A673 (cell line): ENCODE data around the gene COBL. TPM values are rescaled to one million over a fixed set of nuclear protein-coding genes. Genes with fewer than 3 reads are reported as not detected.

Source experiments
- BruUV-seq: library from RNA; stranded (reverse); fragments of 400-500 nt; replicated peaks from 2 replicates; lab custom pipeline; 2021; lab: Mats Ljungman, UMichigan
- CTCF ChIA-PET: fragments of 300-600 bp; sonication (Branson Sonifier 250); formaldehyde crosslinking; loops from one replicate; lab custom pipeline; 2022; ENCODE audit warnings: antibody characterized with exemption; lab: Charles Lee
- POLR2A ChIA-PET: fragments of 300-600 bp; sonication (Branson Sonifier 250); formaldehyde crosslinking; loops from one replicate; lab custom pipeline; 2022; ENCODE audit warnings: antibody characterized with exemption; ENCODE audit not compliant: low non-redundant PET; lab: Charles Lee
- DNase-seq: peaks from one replicate; pipeline ENCODE4 v3.0.0-alpha.2; 2015; ENCODE audit warnings: low spot score
- H3K27ac ChIP-seq: fragments of 200-600 bp; sonication (generic); 2 replicates; pipeline ENCODE4 v1.5.1; 2016; ENCODE audit warnings: mixed run types, low read depth, mild to moderate bottlenecking, mixed read lengths, antibody characterized with exemption, low read length; ENCODE audit not compliant: poor library complexity, severe bottlenecking
- H3K27me3 ChIP-seq: fragments of 200-600 bp; sonication (generic); replicated peaks from 2 replicates; pipeline ENCODE4 v1.6.1; 2017; ENCODE audit warnings: mixed run types, low read depth, mild to moderate bottlenecking, mixed read lengths, antibody characterized with exemption, low read length; ENCODE audit not compliant: insufficient read depth, poor library complexity
- H3K36me3 ChIP-seq: fragments of 200-600 bp; sonication (generic); 2 replicates; pipeline ENCODE4 v1.6.1; 2016; ENCODE audit warnings: mixed run types, mild to moderate bottlenecking, mixed read lengths, antibody characterized with exemption, low read length; ENCODE audit not compliant: insufficient read depth, poor library complexity, severe bottlenecking
- H3K4me1 ChIP-seq: fragments of 200-600 bp; sonication (generic); 2 replicates; pipeline ENCODE4 v1.6.1; 2017; ENCODE audit warnings: mixed run types, mild to moderate bottlenecking, mixed read lengths, antibody characterized with exemption, low read length; ENCODE audit not compliant: insufficient read depth, poor library complexity, severe bottlenecking
- H3K4me3 ChIP-seq: fragments of 200-600 bp; sonication (generic); 2 replicates; pipeline ENCODE4 v1.5.1; 2016; ENCODE audit warnings: low read depth, mixed run types, mild to moderate bottlenecking, mixed read lengths, low read length; ENCODE audit not compliant: poor library complexity, severe bottlenecking
- H3K9me3 ChIP-seq: fragments of 200-600 bp; sonication (generic); 2 replicates; pipeline ENCODE4 v1.6.1; 2016; ENCODE audit warnings: mixed run types, low read depth, mild to moderate bottlenecking, mixed read lengths, antibody characterized with exemption, low read length; ENCODE audit not compliant: poor library complexity, severe bottlenecking
- EZH2 ChIP-seq: fragments of 200-600 bp; sonication (generic); IDR thresholded peaks from 2 replicates; pipeline ENCODE4 v1.6.1; 2017; ENCODE audit warnings: borderline replicate concordance, low read depth, mild to moderate bottlenecking, mixed read lengths, antibody characterized with exemption, low read length; ENCODE audit not compliant: poor library complexity, severe bottlenecking
- intact Hi-C: fragments of 100-400 bp; cut with micrococcal nuclease; formaldehyde crosslinking; loops from one replicate; pipeline ENCODE4 v1.10.0; 2022; ENCODE audit not compliant: unreplicated experiment
- total RNA-seq: library from RNA; stranded (reverse); gene quantifications from 2 replicates; pipeline ENCODE4 v1.2.3, GENCODE V29; 2021
- TF ChIP-seq, protein P1 (sequence below): fragments of 300-800, 200-600 bp; sonication (generic); conservative IDR thresholded peaks from 2 replicates; pipeline ENCODE4 v1.5.1; 2017; ENCODE audit warnings: low read depth, mild to moderate bottlenecking, antibody characterized with exemption, low read length, moderate library complexity, mixed read lengths

The COBL gene
- total RNA-seq, 1 experiment from 2014 or later: not detected

DNA sequence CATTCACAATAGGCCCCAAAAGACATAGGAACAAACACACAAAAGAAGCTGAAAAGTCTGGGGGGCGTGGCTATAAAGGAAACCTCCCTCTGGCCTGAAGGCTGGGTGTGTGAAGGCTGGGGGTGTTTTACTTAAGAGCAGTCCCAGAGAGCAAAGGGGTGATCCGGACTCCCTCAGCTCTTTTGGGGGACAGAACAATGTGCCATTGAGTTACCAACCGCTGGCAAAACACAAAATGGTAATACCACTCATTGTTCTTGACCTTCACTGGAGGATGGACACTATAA is 189.0 kb downstream of the COBL start:
- no peaks in the 10 kb centered on the region for H3K27me3 ChIP-seq
- ChIA-PET CTCF (no interaction called here), POLR2A (no interaction called here)
- no peak overlapping the region for H3K4me3 ChIP-seq
- no peaks in the 10 kb centered on the region for H3K9me3 ChIP-seq
- TF ChIP-seq, protein P1, sequence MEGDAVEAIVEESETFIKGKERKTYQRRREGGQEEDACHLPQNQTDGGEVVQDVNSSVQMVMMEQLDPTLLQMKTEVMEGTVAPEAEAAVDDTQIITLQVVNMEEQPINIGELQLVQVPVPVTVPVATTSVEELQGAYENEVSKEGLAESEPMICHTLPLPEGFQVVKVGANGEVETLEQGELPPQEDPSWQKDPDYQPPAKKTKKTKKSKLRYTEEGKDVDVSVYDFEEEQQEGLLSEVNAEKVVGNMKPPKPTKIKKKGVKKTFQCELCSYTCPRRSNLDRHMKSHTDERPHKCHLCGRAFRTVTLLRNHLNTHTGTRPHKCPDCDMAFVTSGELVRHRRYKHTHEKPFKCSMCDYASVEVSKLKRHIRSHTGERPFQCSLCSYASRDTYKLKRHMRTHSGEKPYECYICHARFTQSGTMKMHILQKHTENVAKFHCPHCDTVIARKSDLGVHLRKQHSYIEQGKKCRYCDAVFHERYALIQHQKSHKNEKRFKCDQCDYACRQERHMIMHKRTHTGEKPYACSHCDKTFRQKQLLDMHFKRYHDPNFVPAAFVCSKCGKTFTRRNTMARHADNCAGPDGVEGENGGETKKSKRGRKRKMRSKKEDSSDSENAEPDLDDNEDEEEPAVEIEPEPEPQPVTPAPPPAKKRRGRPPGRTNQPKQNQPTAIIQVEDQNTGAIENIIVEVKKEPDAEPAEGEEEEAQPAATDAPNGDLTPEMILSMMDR: no peak
- DNase-seq: no peak
- intact Hi-C loops: no loop called here
- BruUV-seq: no TSS peak
- H3K36me3 ChIP-seq: no peaks in the 10 kb centered on the region
- no peaks in the 10 kb centered on the region for H3K4me1 ChIP-seq
- H3K27ac ChIP-seq: no peak overlapping the region

- no peaks in the 10 kb centered on the region for H3K36me3 ChIP-seq
- intact Hi-C loops: no loop called here
- no peaks in the 10 kb centered on the region for H3K27me3 ChIP-seq
- no peaks in the 10 kb centered on the region for H3K9me3 ChIP-seq
- no TSS peak for BruUV-seq
- DNase-seq: no peak
- POLR2A ChIA-PET: no interaction called here
- no peaks in the 10 kb centered on the region for H3K4me1 ChIP-seq
- no peak for TF ChIP-seq EZH2
- TF ChIP-seq, protein P1: no peak
- CTCF ChIA-PET: no interaction called here
- no peak overlapping the region for H3K4me3 ChIP-seq
- H3K27ac ChIP-seq: no peak overlapping the region
These were observed 189.6 kb downstream of the COBL start for GRCh38 chr7:51126813-51127617.

DNA sequence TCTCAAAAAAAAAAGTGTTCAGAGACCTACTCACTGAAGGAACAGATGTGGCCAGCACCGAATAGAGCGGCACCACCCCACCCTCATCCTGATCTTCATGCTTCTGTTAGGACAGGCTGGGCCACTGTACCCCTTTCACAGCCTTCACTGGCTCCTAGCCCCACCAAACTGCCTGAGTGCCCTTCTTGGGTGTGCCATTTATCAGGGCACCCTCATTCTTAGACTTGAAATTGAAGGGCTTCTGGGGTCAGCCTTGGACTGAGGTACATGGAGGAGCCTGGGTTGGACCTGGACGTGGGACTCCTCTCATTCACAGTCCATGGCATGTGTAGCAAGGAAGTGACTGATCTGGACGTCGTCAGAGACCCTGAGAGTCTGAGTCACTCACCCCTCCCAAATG is 190.3 kb downstream of the COBL start:
- no peak overlapping the region for H3K27ac ChIP-seq
- POLR2A ChIA-PET: no interaction called here
- intact Hi-C loops: no loop called here
- TF ChIP-seq EZH2: no peak
- TF ChIP-seq, protein P1: no peak
- CTCF ChIA-PET: no interaction called here
- no peaks in the 10 kb centered on the region for H3K9me3 ChIP-seq
- no peaks in the 10 kb centered on the region for H3K36me3 ChIP-seq
- no peak overlapping the region for H3K4me3 ChIP-seq
- no peaks in the 10 kb centered on the region for H3K27me3 ChIP-seq
- DNase-seq: no peak
- H3K4me1 ChIP-seq: no peaks in the 10 kb centered on the region
- no TSS peak for BruUV-seq
